SIG-M5 treated with dmso at 0.1 percent for 504 hours (cell line): ENCODE measurements around the gene USP21.

Experiments used
- DNase-seq: peaks from one replicate; lab custom pipeline; 2025; ENCODE audit not compliant: unreplicated experiment; lab: John Stamatoyannopoulos, UW

USP21 gene

DNA sequence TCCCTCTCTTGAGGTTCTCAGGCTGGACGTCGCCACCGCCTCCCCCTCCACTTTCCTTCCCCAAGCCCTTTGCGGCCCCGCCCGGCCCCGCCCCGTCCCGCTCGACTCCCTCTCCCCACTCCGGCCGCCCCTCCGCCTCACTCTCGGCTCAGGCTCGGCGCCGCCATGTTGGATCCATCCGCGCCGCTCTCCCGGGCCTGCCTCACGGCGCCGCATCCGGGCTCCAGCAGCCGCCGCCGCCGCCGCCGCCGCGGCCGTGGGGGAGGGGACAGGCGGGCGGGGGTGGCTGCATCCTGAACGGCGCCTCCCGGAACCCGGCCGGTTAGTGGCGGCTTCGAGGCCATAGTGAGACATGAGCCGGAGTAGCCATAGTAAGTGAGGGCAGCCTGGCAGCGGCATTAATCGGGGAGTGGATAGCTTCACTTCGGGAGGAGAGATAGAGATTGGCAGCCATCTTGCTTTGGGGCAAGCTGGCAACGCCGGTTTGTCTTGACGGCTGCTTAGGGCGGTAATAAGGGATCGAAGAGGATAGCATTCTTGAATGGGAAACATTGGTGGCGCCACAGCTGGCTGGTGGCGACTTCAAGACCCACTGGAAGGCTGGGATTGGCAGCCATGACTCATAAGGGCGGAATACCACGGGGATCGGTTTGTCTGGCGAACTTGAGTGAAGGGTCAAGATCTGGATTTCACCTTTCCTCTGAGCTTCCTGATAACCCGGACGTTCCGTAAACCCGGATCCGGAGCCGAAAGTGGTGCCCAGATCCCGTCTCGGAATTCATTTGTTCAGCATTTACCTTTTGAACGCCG, 26.7 kb upstream of the USP21 start, which contains the start of gene DEDD:
DEDD (minus strand) TSS at position 258 of the 810 bp plus-strand sequence. CDS start 8,205 bp downstream, outside the sequence.
- DNase-seq = peak; percentile 100

DNA sequence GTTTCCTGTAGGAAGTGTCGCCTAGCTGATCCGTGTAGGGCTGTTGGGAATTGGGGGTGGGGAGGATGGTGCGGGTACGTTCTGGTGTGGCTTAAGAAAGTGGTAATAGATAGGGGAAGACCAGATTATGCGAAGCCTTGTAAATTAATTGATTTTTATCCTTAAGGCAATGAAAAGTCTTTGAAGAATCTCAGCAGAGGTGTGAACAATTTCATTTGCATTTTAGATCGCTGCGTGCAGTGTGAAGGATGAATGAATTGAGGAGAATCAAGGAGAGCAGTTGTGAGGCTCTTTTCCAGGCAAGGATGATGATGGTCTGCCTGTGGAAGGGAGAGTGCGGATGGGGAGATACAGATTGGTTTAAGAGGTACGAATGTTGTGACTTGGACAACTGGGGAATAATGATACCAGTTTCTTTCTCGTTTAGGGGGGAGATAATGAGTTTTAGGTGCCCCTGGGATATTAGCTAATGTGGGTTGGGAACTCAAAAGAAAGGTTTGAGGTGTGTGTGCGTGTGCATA, 26.0 kb upstream of the USP21 start:
- DNase-seq = no peak

DNA sequence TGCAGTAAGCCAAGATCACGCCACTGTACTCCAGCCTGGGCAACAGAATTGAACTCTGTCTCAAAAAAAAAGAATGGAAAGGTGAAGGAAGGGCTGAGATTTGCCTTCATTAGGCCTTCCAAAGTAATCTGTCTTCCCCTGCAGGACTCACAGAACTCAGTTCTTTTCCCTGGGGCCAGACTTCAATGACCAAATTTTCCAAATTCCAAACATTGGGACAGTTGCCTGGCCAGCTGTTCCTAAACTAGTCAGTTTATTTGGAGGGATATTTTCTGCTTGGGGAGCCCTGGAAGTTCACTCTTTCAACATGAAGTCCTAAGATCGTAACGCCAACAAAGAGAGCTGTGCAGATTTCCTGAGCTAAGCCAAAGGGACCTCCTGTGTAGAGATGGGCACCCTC, 21.4 kb upstream of the USP21 start:
- no peak for DNase-seq

DNA sequence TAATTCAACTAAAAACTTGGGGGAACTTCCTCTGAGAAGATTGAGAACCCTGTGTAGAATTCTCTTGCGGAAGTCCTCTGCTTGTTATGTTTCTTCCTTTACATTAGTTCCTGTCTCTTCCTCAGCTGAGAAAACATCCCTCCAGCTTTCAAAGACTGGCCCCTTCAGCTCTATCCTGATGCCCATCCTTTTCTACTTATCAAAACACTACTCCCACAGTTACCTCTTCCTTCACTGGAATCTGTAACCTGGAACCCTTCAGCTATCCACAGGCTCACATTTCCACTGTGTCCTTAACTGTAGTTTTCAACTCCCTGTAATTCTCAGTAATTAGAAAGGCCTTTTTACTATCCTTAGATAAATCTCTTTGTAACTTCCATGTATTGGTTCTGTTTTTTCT, 20.9 kb upstream of the USP21 start:
- no peak for DNase-seq

DNA sequence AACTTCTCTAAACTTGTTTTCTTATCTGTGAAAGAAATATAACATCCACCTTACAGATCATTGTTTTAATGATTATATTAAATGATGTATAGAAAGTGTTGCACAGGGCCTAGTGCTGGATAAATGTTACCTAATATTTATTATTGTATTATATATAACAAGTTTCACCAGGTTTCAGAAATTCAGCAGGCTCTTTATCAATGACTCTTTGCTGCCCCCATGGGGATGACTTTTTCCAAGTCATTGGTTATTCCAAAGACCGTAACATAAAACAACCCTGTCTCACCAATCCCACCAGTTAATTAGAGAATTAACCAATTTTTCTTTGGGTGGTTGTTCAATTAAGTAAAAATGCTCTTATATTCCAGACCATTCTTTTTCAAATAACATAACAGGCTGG, 19.5 kb upstream of the USP21 start:
- peak; percentile 59 for DNase-seq

GRCh38 chr1:161140755-161141400, 18.4 kb upstream of the USP21 start:
- no peak for DNase-seq

DNA sequence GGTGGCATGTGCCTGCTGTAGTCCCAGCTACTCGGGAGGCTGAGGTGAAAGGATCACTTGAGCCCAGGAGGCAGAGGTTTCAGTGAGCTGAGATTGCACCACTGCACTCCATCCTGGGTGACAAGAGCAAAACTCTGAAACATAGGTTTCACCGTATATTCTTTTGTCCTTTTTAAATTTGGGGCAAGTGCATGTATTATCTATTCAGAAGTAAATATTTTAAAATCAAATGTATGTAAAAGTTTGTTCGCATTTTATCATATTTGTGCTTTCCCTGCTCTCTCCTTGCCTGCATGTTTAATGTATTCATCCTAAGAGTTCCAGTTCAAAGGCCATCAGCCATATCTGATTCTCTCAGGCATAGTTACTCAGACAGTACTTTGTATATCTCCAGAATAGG, 13.5 kb upstream of the USP21 start:
- DNase-seq = no peak

DNA sequence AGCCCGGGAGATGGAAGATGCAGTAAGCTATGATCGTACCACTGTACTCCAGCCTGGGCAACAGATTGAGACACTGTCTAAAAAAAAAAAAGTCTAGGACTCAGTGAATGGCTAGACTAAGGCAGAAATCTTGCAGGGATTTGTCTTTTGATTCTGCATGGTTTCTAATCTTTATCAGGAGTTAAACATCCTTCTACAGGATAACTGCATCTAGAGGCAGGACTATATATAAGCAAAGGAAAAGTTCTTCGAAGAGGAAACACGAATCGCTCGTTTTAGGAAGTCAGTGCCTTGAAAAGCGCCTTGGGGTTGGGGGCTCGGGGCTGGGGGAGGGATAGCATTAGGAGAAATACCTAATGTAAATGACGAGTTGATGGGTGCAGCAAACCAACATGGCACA, 6.1 kb upstream of the USP21 start:
- no peak for DNase-seq

DNA sequence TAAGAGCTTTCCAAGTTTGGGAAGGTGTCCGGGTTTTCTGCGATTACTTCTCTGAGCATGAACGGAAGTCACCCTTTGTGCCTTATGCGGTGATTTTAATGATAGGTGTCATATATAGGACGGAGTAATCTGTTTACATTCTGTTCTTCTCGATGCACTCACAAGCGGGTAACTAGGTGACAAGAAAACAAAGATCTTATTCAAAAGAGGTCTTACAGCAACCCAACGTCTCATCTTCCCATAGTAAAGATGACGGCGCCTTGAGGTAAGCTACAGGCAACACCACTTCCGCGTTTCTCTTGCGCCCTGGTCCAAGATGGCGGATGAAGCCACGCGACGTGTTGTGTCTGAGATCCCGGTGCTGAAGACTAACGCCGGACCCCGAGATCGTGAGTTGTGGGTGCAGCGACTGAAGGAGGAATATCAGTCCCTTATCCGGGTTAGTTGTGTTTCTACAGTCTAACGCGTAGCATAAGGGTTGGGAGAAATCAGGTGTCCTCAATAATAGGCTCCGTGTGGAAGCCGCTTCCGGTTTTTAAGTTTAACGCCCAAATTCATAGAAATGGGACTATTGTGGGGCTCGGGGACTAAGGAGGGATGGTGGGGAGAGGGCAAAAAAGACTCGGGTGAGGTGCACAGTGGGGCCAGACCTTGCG, 5.5 kb upstream of the USP21 start, which contains the start of gene UFC1:
UFC1 (plus strand) TSS at position 297 of the 656 bp plus-strand sequence; CDS start at position 317, 20 bp downstream.
- peak; percentile 97 for DNase-seq

DNA sequence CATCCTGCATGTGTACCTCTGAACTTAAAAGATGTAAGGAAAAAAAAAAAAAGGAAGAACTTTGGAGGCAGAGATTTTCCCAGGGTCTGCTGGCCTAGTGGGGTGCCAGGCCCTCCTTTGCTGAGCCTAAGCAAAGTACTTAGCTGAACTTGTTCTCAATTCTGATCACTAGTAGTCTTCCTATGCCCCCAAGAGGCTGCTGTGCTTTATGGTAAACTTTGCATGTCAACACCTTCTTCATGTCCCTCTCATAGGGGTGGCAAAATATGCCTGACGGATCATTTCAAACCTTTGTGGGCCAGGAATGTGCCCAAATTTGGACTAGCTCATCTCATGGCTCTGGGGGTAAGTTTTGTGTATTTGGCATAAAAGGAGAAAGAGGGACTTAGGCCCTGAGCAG, 1.4 kb upstream of the USP21 start:
- no peak for DNase-seq

DNA sequence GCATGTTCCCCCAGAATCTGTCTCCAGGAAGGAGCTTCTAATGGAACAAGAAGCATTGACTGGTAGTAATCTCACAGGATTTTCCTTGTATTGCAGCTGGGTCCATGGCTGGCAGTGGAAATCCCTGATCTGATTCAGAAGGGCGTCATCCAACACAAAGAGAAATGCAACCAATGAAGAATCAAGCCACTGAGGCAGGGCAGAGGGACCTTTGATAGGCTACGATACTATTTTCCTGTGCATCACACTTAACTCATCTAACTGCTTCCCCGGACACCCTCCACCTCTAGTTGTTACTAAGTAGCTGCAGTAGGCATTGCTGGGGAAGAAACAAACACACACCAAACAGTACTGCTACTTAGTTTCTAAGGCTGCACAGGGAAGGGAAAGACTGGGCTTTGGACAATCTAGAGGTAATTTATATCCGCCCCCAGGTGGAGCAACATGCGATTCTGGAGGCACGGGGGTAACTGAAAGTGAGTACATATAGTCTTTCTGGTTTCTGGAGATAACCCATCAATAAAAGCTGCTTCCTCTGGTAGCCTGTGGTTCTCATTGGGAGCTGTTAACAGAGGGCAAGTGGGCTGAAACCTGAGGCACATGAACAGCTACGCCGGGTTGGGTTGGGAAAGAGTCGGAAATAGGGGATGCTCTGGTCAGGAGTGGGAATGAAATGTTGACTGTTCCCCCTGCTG, 837 bp upstream of the USP21 start:
- DNase-seq = no peak

GRCh38 chr1:161159913-161160243, 578 bp downstream of the USP21 start:
- peak; percentile 53 for DNase-seq

DNA sequence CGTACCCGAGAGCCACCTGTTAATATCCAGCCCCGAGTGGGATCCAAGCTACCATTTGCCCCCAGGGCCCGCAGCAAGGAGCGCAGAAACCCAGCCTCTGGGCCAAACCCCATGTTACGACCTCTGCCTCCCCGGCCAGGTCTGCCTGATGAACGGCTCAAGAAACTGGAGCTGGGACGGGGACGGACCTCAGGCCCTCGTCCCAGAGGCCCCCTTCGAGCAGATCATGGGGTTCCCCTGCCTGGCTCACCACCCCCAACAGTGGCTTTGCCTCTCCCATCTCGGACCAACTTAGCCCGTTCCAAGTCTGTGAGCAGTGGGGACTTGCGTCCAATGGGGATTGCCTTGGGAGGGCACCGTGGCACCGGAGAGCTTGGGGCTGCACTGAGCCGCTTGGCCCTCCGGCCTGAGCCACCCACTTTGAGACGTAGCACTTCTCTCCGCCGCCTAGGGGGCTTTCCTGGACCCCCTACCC, 1.4 kb downstream of the USP21 start:
- DNase-seq = no peak

- no peak for DNase-seq
Observed at GRCh38 chr1:161161652-161162051, 2.4 kb downstream of the USP21 start.

- no peak for DNase-seq
Observed at GRCh38 chr1:161162052-161162451, 2.8 kb downstream of the USP21 start.

DNA sequence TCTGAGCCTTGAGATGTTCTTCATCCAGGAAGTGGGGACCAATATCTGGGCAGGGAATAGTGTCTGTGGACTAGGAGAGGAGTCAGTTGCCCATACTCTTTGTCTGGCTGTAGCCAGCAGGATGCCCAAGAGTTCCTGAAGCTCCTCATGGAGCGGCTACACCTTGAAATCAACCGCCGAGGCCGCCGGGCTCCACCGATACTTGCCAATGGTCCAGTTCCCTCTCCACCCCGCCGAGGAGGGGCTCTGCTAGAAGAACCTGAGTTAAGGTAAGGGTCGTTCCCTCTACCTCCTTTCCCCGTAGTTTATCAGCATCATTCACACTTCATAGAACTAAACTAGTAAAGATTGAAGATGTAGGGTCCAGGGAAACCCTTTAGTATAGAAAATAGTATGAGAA, 3.5 kb downstream of the USP21 start:
- no peak for DNase-seq

DNA sequence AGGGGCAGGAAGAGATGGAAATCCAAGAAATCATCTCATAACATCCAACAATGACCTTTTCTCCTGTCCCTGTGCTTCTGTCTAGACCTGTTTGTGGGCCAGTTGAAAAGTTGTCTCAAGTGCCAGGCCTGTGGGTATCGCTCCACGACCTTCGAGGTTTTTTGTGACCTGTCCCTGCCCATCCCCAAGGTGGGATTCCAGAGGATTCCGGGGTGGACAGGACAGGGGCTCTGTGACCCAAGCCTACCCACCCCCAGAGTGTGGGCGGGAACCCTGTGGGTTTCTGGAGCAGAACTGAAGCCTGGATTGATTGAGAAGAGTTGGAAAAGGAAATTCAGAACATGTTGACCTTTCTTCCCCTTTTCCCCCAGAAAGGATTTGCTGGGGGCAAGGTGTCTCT, 4.5 kb downstream of the USP21 start:
- DNase-seq = no peak

GRCh38 chr1:161164901-161165610, 5.8 kb downstream of the USP21 start:
- DNase-seq = no peak

DNA sequence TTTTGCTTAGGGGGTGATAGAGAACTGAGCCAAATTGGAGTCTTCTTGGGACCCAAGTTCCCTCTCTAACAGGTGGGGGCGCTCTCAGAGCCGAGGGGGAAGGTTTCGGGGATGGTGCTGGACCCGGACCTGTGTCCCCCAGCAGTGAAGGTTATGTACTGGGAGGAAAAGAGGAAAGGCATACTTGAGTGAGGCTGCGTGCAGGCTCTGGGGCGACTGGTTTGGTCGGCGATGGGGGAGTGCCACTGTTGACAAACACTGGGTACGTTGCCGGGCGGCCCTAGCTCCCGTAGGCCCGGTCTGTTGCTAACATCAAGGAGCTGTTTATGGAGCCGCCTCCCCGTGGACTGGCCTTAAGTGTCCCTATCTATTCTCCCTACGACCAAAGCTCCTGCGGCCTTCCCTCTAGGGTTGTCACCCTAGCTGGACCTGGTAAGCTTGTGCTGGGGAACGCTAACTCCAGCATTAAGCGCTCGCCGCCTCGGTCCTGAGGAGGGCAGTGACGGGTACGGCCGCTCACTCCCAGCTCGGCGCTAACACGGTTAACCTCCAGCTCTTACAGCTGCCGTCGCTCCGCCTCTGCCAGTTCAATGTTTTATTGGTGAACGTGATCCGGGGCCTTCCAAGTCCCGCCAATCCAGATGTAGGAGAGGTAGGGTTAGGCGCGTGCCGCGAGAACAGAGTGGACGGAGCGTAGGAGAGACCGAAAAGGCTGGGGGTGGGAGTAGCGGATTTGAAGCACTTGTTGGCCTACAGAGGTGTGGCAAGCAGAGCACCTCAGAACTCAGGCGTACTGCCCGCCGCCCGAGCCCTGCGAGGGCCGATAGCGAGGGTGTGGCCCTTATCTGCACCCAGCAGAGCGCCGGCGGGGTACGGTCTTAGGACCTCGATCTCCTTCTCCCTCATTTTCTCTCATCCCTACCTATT, 6.7 kb downstream of the USP21 start, which contains the start of gene PPOX:
PPOX (plus strand) TSS at position 685 of the 927 bp plus-strand sequence. CDS start 422 bp downstream, outside the sequence.
- peak; percentile 99 for DNase-seq
